Esophagus squamous epithelium (tissue), 4 donors: ENCODE measurements around the gene PNMA6E.

ENCODE experiments used
- CTCF ChIP-seq, 6 experiments: fragments of 450-650 bp in 4 of 6; fragments of 200-600 bp in 2 of 6; sonication (generic) in 2 of 6; IDR thresholded peaks; one replicate each; pipeline ENCODE4 v1.5.1; 2016 to 2019; ENCODE audit warnings: antibody characterized with exemption in 6 of 6, mild to moderate bottlenecking in 4 of 6, moderate library complexity in 4 of 6
- POLR2A ChIP-seq, 4 donors: fragments of 450-650 bp; IDR thresholded peaks; one replicate each; pipeline ENCODE4 v1.6.1; 2017; ENCODE audit warnings: antibody characterized with exemption in 4 of 4, mild to moderate bottlenecking in 4 of 4, moderate library complexity in 3 of 4

DNA sequence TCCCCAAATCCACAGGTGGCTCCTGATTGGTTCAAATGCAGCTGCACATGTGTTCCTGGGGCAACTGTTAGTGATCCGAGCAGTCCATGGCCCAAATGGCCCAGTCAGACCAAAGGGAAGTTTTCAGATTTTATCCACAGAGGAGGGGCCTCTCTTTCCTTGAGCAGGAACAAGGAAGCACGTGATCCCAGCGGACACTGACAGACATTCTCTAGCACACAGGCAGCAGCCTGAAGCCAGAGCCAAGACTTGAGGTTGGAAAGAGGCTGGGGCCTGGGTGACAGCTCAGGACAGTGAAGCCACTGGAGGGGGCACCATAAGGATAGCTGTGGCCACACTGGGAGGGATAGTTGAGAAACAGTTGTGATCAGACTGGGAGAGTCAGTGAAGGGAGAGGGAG is 6.6 kb upstream of the PNMA6E start:
- TF ChIP-seq CTCF (IDR thresholded peaks at IDR 0.05) (no peak), POLR2A (IDR thresholded peaks at IDR 0.05) (no peak)
